Neural progenitor cell (in vitro differentiated cells): ENCODE data around the gene SSBP3. TPM values are rescaled to one million over a fixed set of nuclear protein-coding genes. Genes with fewer than 3 reads are reported as not detected.
"Not testable (repeated sequence)": the region's sequence is repeated elsewhere in the genome, so short reads cannot be mapped to it uniquely, and the experiment has no call there.

Source experiments
- DNase-seq: peaks from one replicate; pipeline ENCODE4 v3.0.0-alpha.2; 2016; ENCODE audit warnings: low spot score
- H2AFZ ChIP-seq: fragments of 200-600 bp; sonication (generic); replicated peaks from 2 replicates; pipeline ENCODE4 v1.6.1; 2016; ENCODE audit warnings: antibody characterized with exemption
- H3F3A ChIP-seq: fragments of 200-600 bp; sonication (generic); 2 replicates; pipeline ENCODE4 v1.6.1; 2016; ENCODE audit warnings: antibody characterized with exemption, low read depth
- H3K27ac ChIP-seq: fragments of 200-600 bp; sonication (generic); 2 replicates; pipeline ENCODE4 v1.5.1; 2016; ENCODE audit warnings: mild to moderate bottlenecking
- H3K27me3 ChIP-seq: fragments of 200-600 bp; sonication (generic); 2 replicates; pipeline ENCODE4 v1.6.1; 2016; ENCODE audit warnings: mild to moderate bottlenecking, moderate library complexity
- H3K36me3 ChIP-seq: fragments of 200-600 bp; sonication (generic); 2 replicates; pipeline ENCODE4 v1.5.1; 2016
- H3K4me1 ChIP-seq: fragments of 200-600 bp; sonication (generic); 2 replicates; pipeline ENCODE4 v1.6.1; 2016; ENCODE audit warnings: mixed run types
- H3K4me2 ChIP-seq: fragments of 200-600 bp; sonication (generic); 2 replicates; pipeline ENCODE4 v1.6.1; 2016
- H3K4me3 ChIP-seq: fragments of 200-600 bp; sonication (generic); 2 replicates; pipeline ENCODE4 v1.5.1; 2016
- H3K79me2 ChIP-seq: fragments of 200-600 bp; sonication (generic); 2 replicates; pipeline ENCODE4 v1.6.1; 2016; ENCODE audit warnings: low read depth
- H3K9ac ChIP-seq: fragments of 200-600 bp; sonication (generic); 2 replicates; pipeline ENCODE4 v1.6.1; 2016
- H3K9me3 ChIP-seq: fragments of 200-600 bp; sonication (generic); 2 replicates; pipeline ENCODE4 v1.5.1; 2016; ENCODE audit warnings: low read depth
- H4K20me1 ChIP-seq: fragments of 200-600 bp; sonication (generic); 2 replicates; pipeline ENCODE4 v1.6.1; 2016; ENCODE audit warnings: low read depth
- H3K27ac Mint-ChIP-seq: 3 replicates; pipeline ENCODE4 v1.8.0; 2021; ENCODE audit warnings: mixed read lengths
- H3K27me3 Mint-ChIP-seq: 2 replicates; pipeline ENCODE4 v1.8.0; 2022; ENCODE audit warnings: low read depth, mild to moderate bottlenecking, inconsistent platforms, moderate library complexity, mixed read lengths; ENCODE audit not compliant: insufficient read depth
- H3K36me3 Mint-ChIP-seq: 3 replicates; pipeline ENCODE4 v1.8.0; 2021; ENCODE audit warnings: mixed read lengths
- H3K4me1 Mint-ChIP-seq: 3 replicates; pipeline ENCODE4 v1.8.0; 2021; ENCODE audit warnings: mixed read lengths
- H3K4me3 Mint-ChIP-seq: 3 replicates; pipeline ENCODE4 v1.8.0; 2021; ENCODE audit warnings: mild to moderate bottlenecking, moderate library complexity, mixed read lengths
- H3K9me3 Mint-ChIP-seq: 3 replicates; pipeline ENCODE4 v1.8.0; 2020; ENCODE audit warnings: mixed read lengths
- EZH2 ChIP-seq: fragments of 200-600 bp; sonication (generic); IDR thresholded peaks from 2 replicates; pipeline ENCODE4 v1.6.1; 2017; ENCODE audit warnings: antibody characterized with exemption, mild to moderate bottlenecking, moderate library complexity
- EZH2phosphoT487 ChIP-seq: fragments of 200-600 bp; sonication (generic); IDR thresholded peaks from 2 replicates; pipeline ENCODE4 v1.6.1; 2017; ENCODE audit warnings: antibody characterized with exemption
- total RNA-seq: library from RNA; depleted of rRNA; stranded (reverse); fragments of >200 nt; gene quantifications from 2 replicates; pipeline ENCODE4 v1.2.3, GENCODE V29; 2015; ENCODE audit warnings: low replicate concordance
- TF ChIP-seq, protein P1 (sequence below): fragments of 200-600 bp; sonication (generic); IDR thresholded peaks from 2 replicates; pipeline ENCODE4 v1.5.1; 2017; ENCODE audit warnings: antibody characterized with exemption, mild to moderate bottlenecking

SSBP3 gene
- total RNA-seq, 1 donor from 2014 or later = 53.0 TPM

DNA sequence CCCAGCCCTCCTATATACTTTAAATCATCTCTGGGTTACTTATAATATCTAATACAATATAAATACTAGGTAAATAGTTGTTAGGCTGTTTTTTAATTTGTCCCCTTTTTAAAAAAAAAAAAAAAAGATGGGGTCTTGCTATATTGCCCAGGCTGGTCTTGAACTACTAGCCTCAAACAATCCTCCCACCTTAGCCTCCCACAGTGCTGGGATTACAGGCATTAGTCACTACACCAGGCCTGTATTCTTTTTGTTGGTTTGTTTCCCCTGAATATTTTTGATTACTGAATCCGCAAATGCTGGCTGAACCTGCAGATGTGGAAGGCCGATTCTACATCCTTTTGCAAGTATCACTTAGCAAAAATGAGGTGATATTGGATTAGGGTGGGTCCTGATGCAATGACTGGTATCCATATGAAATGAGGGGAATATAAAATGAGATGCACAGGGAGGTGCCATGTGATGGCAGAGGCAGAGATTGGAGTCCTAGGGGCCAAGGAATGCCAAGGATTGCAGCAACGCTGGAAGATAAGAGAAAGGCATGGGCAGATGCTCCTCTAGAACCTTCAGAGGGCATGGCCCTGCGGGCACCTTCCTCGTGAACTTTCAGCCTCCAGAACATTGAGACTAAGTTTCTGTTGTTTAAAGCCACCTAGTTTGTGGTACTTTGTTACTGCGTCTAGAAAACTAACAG, 58.8 kb downstream of the SSBP3 start:
- Histone ChIP-seq H2AFZ (no peak overlapping the region), H3K4me1 (peaks cover 15% of the 10 kb centered on the region), H3F3A (no peaks in the 10 kb centered on the region), H3K4me2 (no peak overlapping the region), H3K36me3 (no peaks in the 10 kb centered on the region), H3K27me3 (no peaks in the 10 kb centered on the region), H3K9ac (no peak overlapping the region), H3K79me2 (peaks cover 93% of the 10 kb centered on the region), H3K27ac (no peak overlapping the region), H3K9me3 (no peaks in the 10 kb centered on the region), H4K20me1 (peaks cover 98% of the 10 kb centered on the region), H3K4me3 (no peak overlapping the region)
- TF ChIP-seq EZH2phosphoT487 (no peak), EZH2 (no peak)
- TF ChIP-seq, protein P1, sequence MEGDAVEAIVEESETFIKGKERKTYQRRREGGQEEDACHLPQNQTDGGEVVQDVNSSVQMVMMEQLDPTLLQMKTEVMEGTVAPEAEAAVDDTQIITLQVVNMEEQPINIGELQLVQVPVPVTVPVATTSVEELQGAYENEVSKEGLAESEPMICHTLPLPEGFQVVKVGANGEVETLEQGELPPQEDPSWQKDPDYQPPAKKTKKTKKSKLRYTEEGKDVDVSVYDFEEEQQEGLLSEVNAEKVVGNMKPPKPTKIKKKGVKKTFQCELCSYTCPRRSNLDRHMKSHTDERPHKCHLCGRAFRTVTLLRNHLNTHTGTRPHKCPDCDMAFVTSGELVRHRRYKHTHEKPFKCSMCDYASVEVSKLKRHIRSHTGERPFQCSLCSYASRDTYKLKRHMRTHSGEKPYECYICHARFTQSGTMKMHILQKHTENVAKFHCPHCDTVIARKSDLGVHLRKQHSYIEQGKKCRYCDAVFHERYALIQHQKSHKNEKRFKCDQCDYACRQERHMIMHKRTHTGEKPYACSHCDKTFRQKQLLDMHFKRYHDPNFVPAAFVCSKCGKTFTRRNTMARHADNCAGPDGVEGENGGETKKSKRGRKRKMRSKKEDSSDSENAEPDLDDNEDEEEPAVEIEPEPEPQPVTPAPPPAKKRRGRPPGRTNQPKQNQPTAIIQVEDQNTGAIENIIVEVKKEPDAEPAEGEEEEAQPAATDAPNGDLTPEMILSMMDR = no peak
- Mint-ChIP-seq H3K27me3 (no peaks in the 10 kb centered on the region), H3K4me3 (no peak overlapping the region), H3K36me3 (peaks cover 27% of the 10 kb centered on the region), H3K4me1 (peaks cover 55% of the 10 kb centered on the region), H3K27ac (no peak overlapping the region), H3K9me3 (no peaks in the 10 kb centered on the region)
- DNase-seq = no peak

DNA sequence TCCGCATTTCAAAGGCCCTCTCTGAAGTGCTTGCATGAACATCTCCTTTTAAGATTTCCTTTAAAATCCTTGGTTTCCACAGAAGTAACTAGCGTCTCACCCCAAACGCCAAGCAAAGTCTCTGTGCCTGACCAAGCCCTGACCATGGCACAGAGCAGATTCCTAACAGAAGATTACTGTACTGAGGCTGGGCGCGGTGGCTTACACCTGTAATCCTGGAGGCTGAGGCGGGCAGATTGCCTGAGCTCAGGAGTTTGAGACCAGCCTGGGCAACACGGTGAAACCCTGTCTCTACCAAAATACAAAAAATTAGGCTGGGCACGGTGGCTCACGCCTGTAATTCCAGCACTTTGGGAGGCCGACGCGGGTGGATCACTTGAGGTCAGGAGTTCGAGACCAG, 60.6 kb downstream of the SSBP3 start:
- H3K4me2 ChIP-seq, H2AFZ ChIP-seq, H3K36me3 ChIP-seq, H3K27me3 ChIP-seq, H3K27ac ChIP-seq, H3K9me3 ChIP-seq, H3K9ac ChIP-seq, H3K4me3 Mint-ChIP-seq, H3F3A ChIP-seq, DNase-seq, H3K27me3 Mint-ChIP-seq, H3K9me3 Mint-ChIP-seq, H3K4me3 ChIP-seq: not testable (repeated sequence)
- peaks cover 56% of the 10 kb centered on the region for H3K4me1 Mint-ChIP-seq
- H3K27ac Mint-ChIP-seq = peak overlapping the region; percentile 44
- H4K20me1 ChIP-seq = peaks cover 98% of the 10 kb centered on the region
- peaks cover 92% of the 10 kb centered on the region for H3K79me2 ChIP-seq
- H3K4me1 ChIP-seq = peaks cover 31% of the 10 kb centered on the region
- H3K36me3 Mint-ChIP-seq = peaks cover 29% of the 10 kb centered on the region

DNA sequence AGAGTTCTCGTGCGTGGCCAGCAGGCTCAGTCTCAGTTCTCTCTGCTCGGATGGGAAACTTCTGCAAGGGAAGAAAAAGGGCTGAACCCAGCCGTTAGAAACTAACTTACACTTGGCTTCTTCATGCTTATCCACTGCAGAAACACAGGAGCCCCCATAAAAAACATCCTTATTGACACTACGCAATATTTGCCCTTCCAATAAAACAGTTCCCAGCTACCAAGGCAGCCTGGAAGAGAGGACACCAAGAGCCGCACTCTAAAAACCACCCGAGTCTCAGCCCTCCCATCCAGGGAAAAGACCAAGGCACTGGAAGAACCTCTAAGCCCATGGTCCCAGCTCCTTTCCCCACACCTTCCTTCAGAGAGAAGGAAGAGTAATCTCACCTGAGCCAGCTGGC, 61.1 kb downstream of the SSBP3 start:
- Mint-ChIP-seq H3K36me3 (peaks cover 24% of the 10 kb centered on the region), H3K4me3 (no peak overlapping the region), H3K4me1 (peaks cover 55% of the 10 kb centered on the region), H3K9me3 (no peaks in the 10 kb centered on the region), H3K27ac (peak overlapping the region; percentile 44), H3K27me3 (no peaks in the 10 kb centered on the region)
- Histone ChIP-seq H4K20me1 (peaks cover 98% of the 10 kb centered on the region), H3F3A (peaks cover 3% of the 10 kb centered on the region), H3K79me2 (peaks cover 92% of the 10 kb centered on the region), H3K27me3 (no peaks in the 10 kb centered on the region), H3K27ac (no peak overlapping the region), H3K4me1 (peaks cover 28% of the 10 kb centered on the region), H3K4me3 (no peak overlapping the region), H3K9ac (no peak overlapping the region), H2AFZ (no peak overlapping the region), H3K36me3 (no peaks in the 10 kb centered on the region), H3K4me2 (no peak overlapping the region), H3K9me3 (no peaks in the 10 kb centered on the region)
- TF ChIP-seq EZH2 (no peak), EZH2phosphoT487 (no peak)
- TF ChIP-seq, protein P1 = no peak
- no peak for DNase-seq
